GM21528 (cell line): ENCODE measurements around the gene ATP6V1C2.
A peak's percentile ranks its signal among the peaks of the same experiment; 100 is the strongest.

Source experiments
- ATAC-seq: cut with Tn5 transposase; IDR thresholded peaks from one replicate; pipeline ENCODE4 v1.9.1; 2021; ENCODE audit warnings: mild to moderate bottlenecking, moderate library complexity; ENCODE audit not compliant: unreplicated experiment, low FRiP score

Gene ATP6V1C2, protein sequence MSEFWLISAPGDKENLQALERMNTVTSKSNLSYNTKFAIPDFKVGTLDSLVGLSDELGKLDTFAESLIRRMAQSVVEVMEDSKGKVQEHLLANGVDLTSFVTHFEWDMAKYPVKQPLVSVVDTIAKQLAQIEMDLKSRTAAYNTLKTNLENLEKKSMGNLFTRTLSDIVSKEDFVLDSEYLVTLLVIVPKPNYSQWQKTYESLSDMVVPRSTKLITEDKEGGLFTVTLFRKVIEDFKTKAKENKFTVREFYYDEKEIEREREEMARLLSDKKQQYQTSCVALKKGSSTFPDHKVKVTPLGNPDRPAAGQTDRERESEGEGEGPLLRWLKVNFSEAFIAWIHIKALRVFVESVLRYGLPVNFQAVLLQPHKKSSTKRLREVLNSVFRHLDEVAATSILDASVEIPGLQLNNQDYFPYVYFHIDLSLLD

DNA sequence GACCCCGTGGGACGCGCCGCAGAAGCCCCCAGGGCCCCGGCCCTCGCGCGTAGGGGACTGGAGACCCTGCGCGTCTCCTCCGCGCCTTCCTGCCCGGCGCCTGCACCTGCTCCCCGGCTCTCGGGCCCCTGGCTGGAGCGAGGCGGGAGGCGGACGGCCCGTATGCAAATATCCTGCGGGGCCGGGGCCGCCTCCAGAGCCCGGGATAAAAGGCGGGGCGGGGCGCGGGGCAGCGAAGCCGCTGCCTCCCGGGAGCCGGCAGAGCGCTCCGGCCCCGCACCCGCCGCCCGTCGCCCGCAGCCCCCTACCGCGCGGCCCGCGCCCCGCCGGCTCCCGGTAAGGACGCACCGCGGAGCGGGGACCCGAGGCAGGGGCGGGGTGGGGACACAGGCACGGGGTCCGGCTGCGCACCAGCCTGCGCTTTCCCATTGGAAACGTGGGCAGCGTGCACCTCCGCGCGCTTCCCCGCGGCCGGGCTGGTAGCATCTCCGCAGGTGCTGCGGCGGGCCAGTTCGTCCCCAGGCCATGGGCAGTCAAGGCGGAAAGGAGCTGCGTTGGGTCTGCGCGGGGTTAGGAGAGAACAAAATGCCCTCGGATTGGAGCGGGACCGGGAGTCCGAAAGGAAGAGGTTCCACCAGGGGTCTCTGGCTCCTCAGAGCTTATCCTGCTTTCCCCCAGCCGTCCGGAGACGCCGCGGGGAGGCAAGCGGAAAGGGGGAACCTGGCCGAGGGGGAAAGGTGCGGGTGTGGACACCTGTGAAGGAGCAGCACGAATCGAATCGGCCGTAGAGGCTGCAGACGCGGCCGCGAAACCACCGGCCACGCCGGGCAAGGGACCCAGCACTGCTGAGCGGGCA, at the start of gene ATP6V1C2:
ATP6V1C2 (plus strand) TSS at position 235 of the 856 bp plus-strand sequence. CDS start 1,220 bp downstream, outside the sequence.
- peak; percentile 60 for ATAC-seq

DNA sequence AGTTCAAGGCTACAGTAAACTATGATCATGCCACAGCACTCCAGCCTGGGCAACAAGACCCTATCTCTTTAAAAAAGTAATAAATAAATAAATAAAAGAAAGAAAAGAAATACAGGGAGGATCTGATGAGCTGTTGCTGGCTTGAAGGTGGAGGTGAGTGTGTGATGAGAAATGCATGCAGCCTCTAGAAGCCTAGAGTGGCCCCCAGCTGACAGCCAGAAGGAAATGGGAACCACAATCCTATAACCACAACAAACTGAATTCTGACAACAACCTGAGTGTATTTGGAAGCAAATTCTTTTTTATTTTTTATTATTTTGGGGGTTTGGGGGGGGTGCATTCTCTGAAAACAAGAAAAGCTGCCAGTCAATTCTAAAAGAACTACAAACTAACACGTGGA, 46.3 kb upstream of the ATP6V1C2 start:
- no peak for ATAC-seq

DNA sequence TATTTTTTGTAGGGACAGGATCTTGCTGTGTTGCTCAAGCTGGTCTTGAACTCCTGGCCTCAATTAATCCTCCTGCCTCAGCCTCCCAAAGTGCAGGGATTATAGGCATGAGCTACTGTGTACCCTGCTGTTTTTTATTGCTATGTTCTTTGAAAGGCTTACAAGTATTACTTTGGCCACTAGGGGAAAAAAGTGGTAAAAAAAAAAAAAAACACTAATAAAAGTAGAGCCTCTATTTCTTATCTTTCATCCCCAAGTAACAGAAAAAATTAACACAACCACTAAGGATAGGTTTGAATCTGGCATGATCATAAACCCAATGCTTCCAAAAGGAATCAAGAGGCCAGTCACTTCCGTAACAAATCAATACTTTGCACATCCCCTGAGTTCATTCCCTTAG, 43.2 kb upstream of the ATP6V1C2 start:
- ATAC-seq, result no peak

DNA sequence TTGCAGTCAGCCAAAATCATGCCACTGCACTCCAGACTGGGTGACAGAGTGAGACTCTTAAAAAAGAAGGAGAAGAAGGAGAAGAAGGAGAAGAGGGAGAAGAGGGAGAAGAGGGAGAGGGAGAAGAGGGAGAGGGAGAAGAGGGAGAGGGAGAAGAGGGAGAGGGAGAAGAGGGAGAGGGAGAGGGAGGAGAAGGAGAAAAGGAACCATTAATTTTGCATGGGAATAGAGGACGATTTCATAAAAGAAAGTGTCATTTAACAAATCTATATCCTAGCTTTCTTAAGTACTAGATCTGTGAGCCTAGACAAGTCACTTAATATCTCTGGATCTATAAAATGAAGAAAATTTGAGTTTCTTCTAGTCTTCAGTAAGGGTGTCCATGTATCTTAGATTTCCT, 41.2 kb upstream of the ATP6V1C2 start:
- no peak for ATAC-seq

DNA sequence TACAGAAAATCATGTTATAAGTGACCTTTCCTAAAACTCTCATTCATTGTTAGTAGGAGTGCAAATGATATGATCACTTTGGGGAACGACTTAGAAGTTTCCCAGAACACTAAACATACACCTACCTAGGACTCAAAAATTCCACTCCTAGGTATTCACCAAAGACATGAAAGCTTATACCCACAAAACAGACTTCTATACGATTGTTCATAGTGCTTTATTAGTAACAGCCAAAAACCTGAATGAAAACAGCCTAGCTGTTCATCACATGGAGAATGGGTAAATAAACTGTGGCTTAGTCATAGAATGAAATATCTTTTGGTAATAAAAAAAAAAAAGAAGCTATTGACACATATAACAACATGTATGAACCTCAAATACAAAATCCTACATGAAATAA, 40.5 kb upstream of the ATP6V1C2 start:
- ATAC-seq, result no peak

DNA sequence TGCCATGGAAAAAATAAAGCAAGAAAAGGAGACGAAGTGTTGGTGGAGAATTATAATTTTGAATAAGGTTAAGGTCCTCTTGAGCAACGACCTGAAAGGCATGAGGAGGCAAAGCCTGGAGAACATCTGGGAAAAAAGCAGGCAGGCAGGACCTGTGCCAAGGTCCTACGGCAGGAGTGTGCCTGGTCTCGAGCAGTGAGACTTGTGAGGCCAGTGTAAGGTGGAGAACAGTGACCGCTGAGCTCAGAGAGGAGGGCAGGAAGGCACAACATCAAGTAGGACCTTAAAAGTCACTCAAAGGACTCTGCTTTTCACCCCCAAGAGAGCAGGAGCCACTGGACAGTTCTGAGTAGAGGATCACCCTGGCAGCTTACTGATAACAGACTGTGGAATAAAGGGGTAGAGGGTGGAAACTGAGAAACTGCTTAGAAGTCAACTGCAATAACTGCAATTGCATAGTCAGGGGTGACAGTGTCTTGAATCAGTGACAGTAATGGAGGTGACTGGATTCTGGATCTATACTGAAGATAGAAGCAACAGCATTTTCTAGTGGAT, 35.2 kb upstream of the ATP6V1C2 start:
- ATAC-seq, result no peak

DNA sequence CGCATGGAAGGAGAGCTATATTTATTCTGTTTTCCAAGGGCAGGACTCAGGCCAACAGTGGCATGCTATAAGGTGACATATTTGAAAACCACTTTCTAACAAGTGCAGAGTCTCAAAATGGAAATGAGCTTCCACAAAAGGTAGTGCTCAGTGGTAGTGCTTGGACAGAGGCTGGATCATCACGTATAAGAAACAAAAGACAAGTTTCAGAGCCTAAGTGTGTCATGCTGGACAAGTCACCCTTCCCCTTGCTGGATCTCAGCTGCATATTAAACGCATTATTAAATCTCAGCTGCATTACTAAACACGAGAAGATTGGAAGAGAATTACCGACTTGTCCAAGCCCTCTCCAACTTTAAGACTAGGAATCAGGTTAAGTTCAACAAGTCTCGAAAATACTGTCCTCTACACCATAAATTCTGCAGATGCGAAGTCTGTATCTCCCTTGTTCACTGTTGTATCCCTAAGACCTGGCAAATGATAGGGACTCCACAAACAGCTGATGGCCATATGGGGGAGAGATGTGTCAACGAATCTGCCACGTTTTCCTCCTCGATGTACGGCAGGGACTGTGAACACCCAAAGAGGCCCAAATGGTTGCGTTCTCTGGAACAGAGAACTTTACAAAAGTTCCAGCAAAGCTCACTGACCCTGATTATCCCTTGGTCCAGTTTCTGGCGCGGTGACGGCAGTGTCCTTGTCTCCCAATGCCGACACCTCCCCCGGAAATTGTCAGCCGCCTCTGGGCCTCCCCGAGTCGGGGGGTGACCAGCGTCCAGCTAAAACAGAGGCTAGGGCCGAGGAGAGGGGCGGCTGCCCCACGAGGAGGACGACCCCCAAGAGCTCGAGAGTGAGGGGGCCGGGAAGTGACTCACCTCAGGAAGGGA, 32.3 kb upstream of the ATP6V1C2 start:
- ATAC-seq, result peak; percentile 25

DNA sequence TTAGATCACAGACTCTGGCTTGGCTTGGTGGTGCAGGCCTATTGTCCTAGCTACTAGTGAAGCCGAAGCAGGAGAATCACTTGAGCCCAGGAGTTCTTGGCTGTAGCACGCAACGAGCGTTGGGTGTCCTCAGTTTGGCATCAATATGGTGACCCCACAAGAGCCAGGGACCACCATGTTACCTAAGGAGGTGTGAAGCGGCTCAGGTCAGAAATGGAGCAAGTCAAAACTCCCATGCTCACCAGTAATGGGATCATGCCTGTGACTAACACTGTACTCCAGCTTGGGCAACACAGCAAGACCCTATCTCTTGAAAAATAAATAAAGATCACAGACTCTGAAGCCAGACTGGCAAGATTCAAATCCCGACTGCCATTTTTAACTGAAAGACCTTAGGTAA, 29.9 kb upstream of the ATP6V1C2 start:
- no peak for ATAC-seq

DNA sequence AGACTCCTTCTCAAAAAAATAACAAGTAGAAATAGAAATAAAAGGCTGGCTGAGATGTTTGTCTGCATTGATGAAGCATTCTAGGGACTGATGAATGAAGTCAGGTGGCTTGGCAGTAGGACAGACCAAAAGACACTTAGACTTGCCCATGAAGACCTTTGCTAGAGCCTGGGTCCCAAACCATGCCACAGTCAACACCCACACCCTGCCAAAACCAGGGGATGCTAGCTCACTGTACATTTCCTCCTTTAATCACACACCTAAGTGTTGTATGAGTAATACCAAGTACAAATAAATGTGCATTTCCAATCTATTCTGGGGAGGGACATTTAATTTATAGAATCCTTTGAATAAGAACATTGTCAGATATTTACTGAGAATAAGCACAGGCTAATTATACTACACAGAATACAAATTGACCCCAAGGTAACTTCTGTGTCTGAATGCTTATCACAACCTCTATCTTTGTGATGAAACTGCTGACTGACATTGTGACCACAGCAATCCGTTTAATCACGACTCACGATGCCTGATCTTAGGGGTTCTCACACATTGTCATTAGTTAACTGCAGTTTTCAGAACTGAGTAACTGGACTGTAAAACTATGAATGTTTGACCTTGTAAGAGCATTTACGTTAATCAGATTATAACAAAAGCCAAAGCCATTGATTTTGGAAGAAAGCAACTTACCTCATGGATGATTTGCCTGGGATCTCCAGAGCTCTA, 21.2 kb upstream of the ATP6V1C2 start:
- no peak for ATAC-seq

DNA sequence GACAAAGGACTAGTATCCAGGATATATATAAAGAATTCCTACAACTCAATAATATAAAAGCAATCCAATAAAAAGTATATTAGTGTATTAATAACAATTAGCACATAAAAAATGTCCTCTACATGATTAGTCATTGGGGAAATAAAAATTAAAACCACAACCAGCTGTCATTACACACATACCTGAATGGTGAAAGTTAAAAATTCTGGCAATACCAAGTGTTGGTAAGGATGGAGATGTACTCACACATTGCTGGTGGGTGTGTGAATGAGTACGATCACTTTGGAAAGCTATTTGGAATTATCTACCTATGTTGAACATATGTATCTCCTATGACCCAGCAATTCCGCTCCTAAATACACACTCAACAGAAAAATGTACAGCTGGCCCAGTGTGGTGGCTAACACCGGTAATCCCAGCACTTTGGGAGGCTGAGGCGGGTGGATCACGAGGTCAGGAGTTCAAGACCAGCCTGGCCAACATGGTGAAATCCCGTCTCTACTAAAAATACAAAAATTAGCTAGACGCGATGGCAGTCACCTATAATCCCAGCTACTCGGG, 17.3 kb upstream of the ATP6V1C2 start:
- no peak for ATAC-seq

DNA sequence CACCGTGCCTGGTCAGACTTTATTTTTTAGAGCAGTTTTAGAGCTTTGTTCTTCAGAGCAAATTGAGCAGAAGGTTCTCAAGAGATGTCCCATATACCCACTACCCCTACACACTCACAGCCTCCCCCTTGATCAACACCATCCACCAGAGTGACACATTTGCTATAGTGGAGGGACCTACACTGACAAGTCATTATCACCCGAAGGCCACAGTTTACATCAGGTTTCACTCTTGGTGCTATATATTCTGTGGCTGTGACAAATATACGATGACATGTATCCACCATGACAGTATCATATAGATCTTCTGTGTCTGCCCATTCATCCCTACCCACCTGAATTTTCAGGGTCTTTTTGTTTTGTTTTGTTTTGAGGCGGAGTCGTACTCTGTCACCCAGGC, 15.4 kb upstream of the ATP6V1C2 start:
- ATAC-seq, result no peak

DNA sequence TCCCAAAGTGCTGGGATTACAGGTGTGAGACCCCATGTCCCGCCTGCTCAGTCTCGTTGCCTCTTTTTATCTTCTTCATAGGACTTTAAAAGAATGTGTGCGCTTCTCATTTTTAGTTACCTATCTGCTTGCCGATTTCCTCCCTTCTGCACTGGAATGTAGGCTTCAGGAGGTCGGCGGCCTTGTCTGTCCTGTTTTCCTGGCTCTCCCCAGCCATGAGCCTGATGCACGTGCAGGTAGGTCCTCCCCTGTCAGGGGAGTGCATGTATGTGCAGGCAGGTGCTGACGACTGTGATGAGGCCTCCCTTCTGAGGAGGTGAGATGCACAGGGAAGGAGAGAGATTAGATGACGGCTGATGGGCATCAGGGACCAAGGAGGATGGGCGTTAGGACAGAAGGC, 13.6 kb upstream of the ATP6V1C2 start:
- ATAC-seq, result no peak

DNA sequence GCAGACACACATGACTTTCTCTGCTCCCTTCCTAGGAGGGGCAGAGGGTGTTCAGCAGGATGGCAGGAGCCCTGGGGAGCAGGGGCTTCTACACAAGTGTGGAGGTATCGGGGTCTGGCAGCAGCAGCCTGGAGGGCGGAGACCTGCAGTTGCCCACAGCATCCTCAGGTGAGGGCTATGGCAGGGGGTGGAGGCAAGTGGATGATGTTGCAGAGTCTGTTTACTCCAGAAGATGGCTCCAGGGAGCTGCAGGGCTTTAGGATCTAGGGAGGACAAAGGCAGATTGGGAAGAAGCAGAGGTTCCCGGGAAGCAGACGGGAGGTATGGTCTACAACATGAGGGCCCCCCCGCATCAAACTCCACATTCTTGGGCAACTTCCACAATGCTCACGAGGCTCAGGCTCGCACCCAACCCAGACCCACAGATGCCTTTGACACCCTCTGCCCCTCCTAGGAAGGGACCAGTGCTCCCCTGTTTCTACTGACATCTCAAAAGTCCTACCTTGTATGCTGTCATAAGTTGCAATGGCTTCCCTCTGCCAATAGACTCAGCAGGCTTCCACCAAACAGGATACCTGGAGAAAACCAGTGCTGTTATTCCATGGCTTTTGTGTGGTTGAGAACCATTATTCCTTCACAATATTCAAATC, 12.0 kb upstream of the ATP6V1C2 start:
- ATAC-seq, result no peak

DNA sequence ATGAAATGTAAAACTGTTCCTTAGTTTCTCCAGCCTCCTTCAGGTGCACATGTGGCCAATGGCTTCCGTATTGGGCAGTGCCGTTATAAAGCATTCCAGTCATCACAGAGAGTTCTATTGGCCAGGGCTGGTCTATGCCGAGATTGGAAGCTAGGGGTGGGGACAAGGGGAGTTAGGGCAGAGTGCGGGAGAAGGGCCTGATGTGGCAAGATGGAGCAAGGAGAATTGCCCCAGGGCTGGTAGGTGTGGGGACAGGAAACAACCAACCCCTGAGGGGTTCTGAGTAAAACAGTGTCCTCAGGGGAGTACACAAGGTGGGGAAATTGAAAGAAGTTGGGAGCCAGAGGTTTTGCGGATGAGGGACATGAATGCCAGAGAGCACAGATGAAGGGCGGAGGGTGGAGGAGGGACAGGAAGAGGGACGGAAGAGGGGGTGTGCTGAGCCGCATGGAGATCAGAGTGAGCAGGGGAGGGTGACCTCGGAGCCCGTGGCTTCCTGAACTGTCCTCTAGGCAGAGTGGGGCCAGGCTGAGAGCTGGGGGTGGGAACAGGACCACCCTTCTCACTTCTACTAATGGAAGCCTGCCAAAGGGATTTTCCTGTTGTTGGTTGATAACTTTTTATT, 9.1 kb upstream of the ATP6V1C2 start:
- ATAC-seq, result no peak

DNA sequence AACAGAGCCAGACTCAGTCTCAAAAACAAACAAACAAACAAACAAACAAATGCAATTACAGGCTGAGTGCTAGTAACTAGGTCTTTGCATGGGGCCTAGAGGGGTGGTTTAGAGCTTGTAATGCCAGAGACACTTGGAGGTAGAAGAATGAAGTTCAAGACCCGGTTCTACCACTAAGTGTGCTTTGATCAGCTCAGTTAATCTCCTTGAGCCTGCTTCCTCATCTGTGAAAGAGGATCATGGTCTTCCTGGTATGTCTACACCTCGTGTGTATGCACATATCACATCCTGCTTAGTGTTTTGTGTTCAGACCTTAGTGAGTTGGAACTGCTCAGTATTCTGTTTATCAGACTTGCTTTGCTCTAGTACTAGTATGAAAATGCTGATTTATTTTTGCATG, 4.8 kb upstream of the ATP6V1C2 start:
- ATAC-seq, result no peak

DNA sequence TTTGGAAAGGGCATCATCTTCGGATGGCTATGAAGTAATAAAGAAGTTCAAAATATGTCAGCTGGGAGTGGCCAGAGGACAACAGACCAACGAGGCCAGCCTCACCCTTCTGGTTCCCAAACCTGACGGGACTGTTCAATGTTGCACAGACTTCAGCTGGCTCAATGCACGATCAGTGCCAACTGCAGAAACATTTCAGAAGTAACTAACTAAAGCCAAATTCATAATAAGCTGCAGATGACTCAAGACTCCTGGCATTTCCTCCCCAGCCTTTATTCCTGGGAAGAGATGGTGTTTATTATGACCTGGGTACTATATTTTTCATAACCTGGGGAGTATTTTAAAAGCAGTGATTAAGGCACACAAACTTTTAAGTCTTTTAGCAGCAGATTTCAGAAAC, 3.8 kb upstream of the ATP6V1C2 start:
- no peak for ATAC-seq

DNA sequence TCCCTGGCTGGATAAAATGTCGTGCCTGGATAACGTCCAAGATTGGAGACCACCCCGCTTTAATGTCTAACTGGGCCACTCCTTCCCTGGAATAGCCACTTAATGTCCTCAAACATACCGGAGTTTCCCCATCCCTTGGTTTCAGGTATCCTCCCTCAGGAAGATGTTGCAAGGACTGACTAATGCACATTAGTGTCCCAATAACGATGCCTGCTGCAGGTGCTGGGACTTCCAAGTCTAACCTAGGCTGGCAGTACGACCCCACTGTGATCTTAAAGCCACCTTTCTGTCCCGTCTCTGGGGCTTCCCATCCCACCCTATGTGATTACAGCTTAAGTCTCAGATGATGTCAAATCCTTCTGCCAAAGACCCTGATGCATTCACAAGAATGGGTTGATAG, 1.1 kb upstream of the ATP6V1C2 start:
- no peak for ATAC-seq

DNA sequence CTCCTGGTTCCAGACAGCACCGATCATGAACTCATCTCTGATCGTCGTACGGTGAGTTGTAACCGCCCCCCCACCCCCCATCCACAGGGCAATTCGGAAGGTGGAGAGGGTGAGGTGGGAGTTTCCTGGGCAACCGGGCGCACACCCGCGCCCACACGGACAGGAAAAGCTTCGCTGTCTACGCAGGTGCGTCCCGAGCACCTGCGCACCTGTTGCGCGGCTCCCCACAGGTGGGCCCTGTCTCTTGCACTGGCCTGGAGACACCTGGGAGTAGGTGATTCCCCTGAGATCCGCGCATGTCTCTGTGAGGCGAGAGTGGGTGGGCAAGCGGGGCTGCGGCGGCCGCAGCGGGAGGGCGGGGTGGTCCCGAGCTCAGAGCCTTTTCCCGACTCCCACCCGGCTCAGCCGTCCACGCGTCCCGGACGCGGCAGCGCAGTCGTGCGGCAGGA, 459 bp upstream of the ATP6V1C2 start:
- no peak for ATAC-seq
